Measurements from ENCODE around the gene PIBF1. TPM values are rescaled to one million over a fixed set of nuclear protein-coding genes. Genes with fewer than 3 reads are reported as not detected.

Gene PIBF1
- total RNA-seq, 1 experiment from 2014 or later, result 12.9 TPM

- no peak for TF ChIP-seq ZNF512 (CRISPR knock-in tag; IDR thresholded peaks at IDR 0.05; ENCODE audit: borderline replicate concordance)
- no peak for TF ChIP-seq ZNF281 (CRISPR knock-in tag; IDR thresholded peaks at IDR 0.05)
- no peak for TF ChIP-seq ZNF121 (CRISPR knock-in tag; IDR thresholded peaks at IDR 0.05)
- TF ChIP-seq HMGXB4 (CRISPR knock-in tag; IDR thresholded peaks at IDR 0.05), result no peak
- no peak for TF ChIP-seq ZNF671 (CRISPR knock-in tag; IDR thresholded peaks at IDR 0.05)
- no peak for TF ChIP-seq JAZF1 (CRISPR knock-in tag; IDR thresholded peaks at IDR 0.05)
- TF ChIP-seq CTCF (IDR thresholded peaks at IDR 0.05), result no peak
- no peak for TF ChIP-seq NR2C2 (CRISPR knock-in tag; IDR thresholded peaks at IDR 0.05)
- ChIA-PET CTCF (no interaction called here), POLR2A (interaction anchor here (0.6 kb wide), 1 partner anchor 518 kb away, joined by 5 read pairs; no protein-coding TSS in a partner anchor)
- ATAC-seq, result no peak
- H3K4me3 Mint-ChIP-seq, result no peak overlapping the region
- DNase-seq (ENCODE audit: low spot score), result no peak
- H3K27me3 Mint-ChIP-seq (ENCODE audit: low read depth), result peaks cover 64% of the 10 kb centered on the region
- H3K9me3 Mint-ChIP-seq, result no peaks in the 10 kb centered on the region
- H3K4me1 Mint-ChIP-seq, result peaks cover 25% of the 10 kb centered on the region
- H3K27ac Mint-ChIP-seq, result no peak overlapping the region
- no peaks in the 10 kb centered on the region for H3K36me3 Mint-ChIP-seq
These were observed 258.6 kb downstream of the PIBF1 start for GRCh38 chr13:73040484-73040883.

- Mint-ChIP-seq H3K9me3 (no peaks in the 10 kb centered on the region), H3K4me3 (no peak overlapping the region), H3K27me3 (ENCODE audit: low read depth) (peaks cover 58% of the 10 kb centered on the region), H3K27ac (no peak overlapping the region), H3K36me3 (no peaks in the 10 kb centered on the region), H3K4me1 (peaks cover 25% of the 10 kb centered on the region)
- POLR2A ChIA-PET, result interaction anchor here (0.6 kb wide), 1 partner anchor 517 kb away, joined by 5 read pairs; no protein-coding TSS in a partner anchor
- ATAC-seq (no peak), DNase-seq (ENCODE audit: low spot score) (no peak)
- CTCF ChIA-PET, result interaction anchor here (0.6 kb wide), 1 partner anchor 118 kb away, joined by 3 read pairs; no protein-coding TSS in a partner anchor
- TF ChIP-seq FOXP1 (CRISPR knock-in tag; IDR thresholded peaks at IDR 0.05; ENCODE audit: borderline replicate concordance) (no peak), CBFB (CRISPR knock-in tag; IDR thresholded peaks at IDR 0.05; ENCODE audit: low read depth) (no peak), SOX15 (CRISPR knock-in tag; IDR thresholded peaks at IDR 0.05) (no peak), GTF2I (CRISPR knock-in tag; conservative IDR thresholded peaks at IDR 0.05) (no peak), NR1H2 (CRISPR knock-in tag; IDR thresholded peaks at IDR 0.05) (no peak), TCF7 (CRISPR knock-in tag; IDR thresholded peaks at IDR 0.05; ENCODE audit: low read depth) (no peak), E2F1 (CRISPR knock-in tag; IDR thresholded peaks at IDR 0.05) (no peak), SMAD4 (CRISPR knock-in tag; IDR thresholded peaks at IDR 0.05) (no peak), TP53 (CRISPR knock-in tag; IDR thresholded peaks at IDR 0.05) (no peak), ATF6 (CRISPR knock-in tag; IDR thresholded peaks at IDR 0.05) (no peak)
These were observed 259.1 kb downstream of the PIBF1 start for GRCh38 chr13:73040968-73041596.

Data from WTC11 (cell line).